H9 (cell line): Measurements from ENCODE around the gene LEKR1. TPM values are rescaled to one million over a fixed set of nuclear protein-coding genes. Genes with fewer than 3 reads are reported as not detected.

Experiments used
- DNase-seq: peaks from one replicate; pipeline ENCODE4 v3.0.0-alpha.2; 2017
- H2AFZ ChIP-seq: one replicate; pipeline ENCODE4 v1.6.1; 2013; ENCODE audit warnings: mild to moderate bottlenecking, low read length, control low read depth, moderate library complexity
- H2AK5ac ChIP-seq: 2 replicates; pipeline ENCODE4 v1.6.1; 2013; ENCODE audit warnings: low read length, control low read depth, mixed read lengths; ENCODE audit not compliant: insufficient read length
- H2BK120ac ChIP-seq: one replicate; pipeline ENCODE4 v1.6.1; 2013; ENCODE audit warnings: low read depth, mild to moderate bottlenecking, low read length, control low read depth, inconsistent platforms; ENCODE audit not compliant: poor library complexity, severe bottlenecking
- H2BK12ac ChIP-seq: 2 replicates; pipeline ENCODE4 v1.6.1; 2013; ENCODE audit warnings: low read length, control low read depth, mixed read lengths, low read depth; ENCODE audit not compliant: insufficient read length
- H2BK15ac ChIP-seq: 2 replicates; pipeline ENCODE4 v1.6.1; 2013; ENCODE audit warnings: low read depth, low read length, control low read depth
- H2BK20ac ChIP-seq: one replicate; pipeline ENCODE4 v1.6.1; 2013; ENCODE audit warnings: low read depth, mild to moderate bottlenecking, low read length, control low read depth, inconsistent platforms; ENCODE audit not compliant: poor library complexity, severe bottlenecking
- H2BK5ac ChIP-seq: 2 replicates; pipeline ENCODE4 v1.6.1; 2013; ENCODE audit warnings: low read length, control low read depth, mixed read lengths; ENCODE audit not compliant: insufficient read length
- H3K14ac ChIP-seq: 2 replicates; pipeline ENCODE4 v1.6.1; 2013; ENCODE audit warnings: low read length, control low read depth; ENCODE audit not compliant: insufficient read depth
- H3K18ac ChIP-seq: 2 replicates; pipeline ENCODE4 v1.6.1; 2013; ENCODE audit warnings: low read depth, mild to moderate bottlenecking, mixed read lengths, low read length, control low read depth; ENCODE audit not compliant: insufficient read length
- H3K23ac ChIP-seq: 2 replicates; pipeline ENCODE4 v1.6.1; 2013; ENCODE audit warnings: low read length, control low read depth, mixed read lengths, low read depth; ENCODE audit not compliant: insufficient read length
- H3K23me2 ChIP-seq: 2 replicates; pipeline ENCODE4 v1.6.1; 2013; ENCODE audit warnings: low read depth, mild to moderate bottlenecking, mixed read lengths, low read length, control low read depth; ENCODE audit not compliant: insufficient read length, poor library complexity, severe bottlenecking
- H3K27ac ChIP-seq: 2 replicates; pipeline ENCODE4 v1.5.1; 2013; ENCODE audit warnings: low read length, control low read depth, mixed read lengths, low read depth; ENCODE audit not compliant: insufficient read length
- H3K27me3 ChIP-seq: 2 replicates; pipeline ENCODE4 v1.6.1; 2013; ENCODE audit warnings: low read length, control low read depth, inconsistent platforms; ENCODE audit not compliant: insufficient read depth
- H3K4ac ChIP-seq: 2 replicates; pipeline ENCODE4 v1.6.1; 2013; ENCODE audit warnings: low read depth, mild to moderate bottlenecking, control low read depth, inconsistent platforms, low read length, moderate library complexity
- H3K4me1 ChIP-seq: 2 replicates; pipeline ENCODE4 v1.6.1; 2013; ENCODE audit warnings: low read length, control low read depth, inconsistent platforms; ENCODE audit not compliant: insufficient read depth
- H3K4me2 ChIP-seq: 2 replicates; pipeline ENCODE4 v1.6.1; 2013; ENCODE audit warnings: low read length, control low read depth, mixed read lengths; ENCODE audit not compliant: insufficient read length, insufficient read depth
- H3K56ac ChIP-seq: 2 replicates; pipeline ENCODE4 v1.6.1; 2013; ENCODE audit warnings: low read depth, mild to moderate bottlenecking, mixed read lengths, low read length, control low read depth; ENCODE audit not compliant: insufficient read length
- H3K79me1 ChIP-seq: 2 replicates; pipeline ENCODE4 v1.6.1; 2013; ENCODE audit warnings: low read depth, mild to moderate bottlenecking, moderate library complexity, low read length, control low read depth, inconsistent platforms; ENCODE audit not compliant: insufficient read depth, poor library complexity, severe bottlenecking
- H3K79me2 ChIP-seq: 2 replicates; pipeline ENCODE4 v1.6.1; 2013; ENCODE audit warnings: low read length, control low read depth, inconsistent platforms; ENCODE audit not compliant: insufficient read depth
- H3K9ac ChIP-seq: 2 replicates; pipeline ENCODE4 v1.6.1; 2013; ENCODE audit warnings: low read length, control low read depth, mixed read lengths; ENCODE audit not compliant: insufficient read length; ENCODE audit errors: extremely low read depth
- H3K9me3 ChIP-seq: one replicate; pipeline ENCODE4 v1.6.1; 2013; ENCODE audit warnings: low read depth, low read length, inconsistent platforms; ENCODE audit not compliant: control insufficient read depth
- H3T11ph ChIP-seq: one replicate; pipeline ENCODE4 v1.6.1; 2013; ENCODE audit warnings: mild to moderate bottlenecking, low read length, control low read depth, inconsistent platforms
- H4K20me1 ChIP-seq: one replicate; pipeline ENCODE4 v1.6.1; 2013; ENCODE audit not compliant: control insufficient read depth, insufficient read length, insufficient read depth
- H4K5ac ChIP-seq: 2 replicates; pipeline ENCODE4 v1.6.1; 2013; ENCODE audit warnings: low read depth, mild to moderate bottlenecking, mixed read lengths, low read length, control low read depth; ENCODE audit not compliant: insufficient read length
- H4K8ac ChIP-seq: replicated peaks from 2 replicates; pipeline ENCODE4 v1.6.1; 2013; ENCODE audit warnings: low read length, control low read depth, mixed read lengths, low read depth; ENCODE audit not compliant: insufficient read length
- H4K91ac ChIP-seq: 2 replicates; pipeline ENCODE4 v1.6.1; 2013; ENCODE audit warnings: low read depth, mild to moderate bottlenecking, moderate library complexity, mixed read lengths, low read length, control low read depth; ENCODE audit not compliant: insufficient read length
- H3K27ac Mint-ChIP-seq, 3 experiments: 2 replicates in 2 of 3; 3 replicates in 1 of 3; pipeline ENCODE4 v1.8.0; 2020 to 2021; ENCODE audit warnings: mixed read lengths in 3 of 3, mild to moderate bottlenecking in 1 of 3, moderate library complexity in 1 of 3
- H3K27me3 Mint-ChIP-seq: 2 replicates; pipeline ENCODE4 v1.8.0; 2021; ENCODE audit warnings: low read depth, mild to moderate bottlenecking, moderate library complexity, mixed read lengths
- H3K36me3 Mint-ChIP-seq, 3 experiments: 2 replicates in 2 of 3; 3 replicates in 1 of 3; pipeline ENCODE4 v1.8.0; 2020 to 2021; ENCODE audit warnings: low read depth in 3 of 3, mixed read lengths in 3 of 3; ENCODE audit not compliant: insufficient read depth in 1 of 3
- H3K4me1 Mint-ChIP-seq, 2 experiments: 2 replicates each; pipeline ENCODE4 v1.8.0; 2020; ENCODE audit warnings: mixed read lengths in 2 of 2
- H3K4me3 Mint-ChIP-seq, 2 experiments: 2 replicates in 1 of 2; 3 replicates in 1 of 2; pipeline ENCODE4 v1.8.0; 2020 to 2021; ENCODE audit warnings: mild to moderate bottlenecking in 2 of 2, mixed read lengths in 2 of 2, moderate library complexity in 1 of 2
- H3K9me3 Mint-ChIP-seq, 2 experiments: 2 replicates in 1 of 2; 3 replicates in 1 of 2; pipeline ENCODE4 v1.8.0; 2020; ENCODE audit warnings: mild to moderate bottlenecking in 2 of 2, mixed read lengths in 2 of 2, moderate library complexity in 1 of 2
- CTCF ChIP-seq: fragments of 200-600 bp; sonication (generic); conservative IDR thresholded peaks from 3 replicates; pipeline ENCODE4 v1.8.0; 2021; ENCODE audit warnings: antibody characterized with exemption, mild to moderate bottlenecking
- WGBS: extraction: QIAGEN DNeasy Blood & Tissue Kit; methylation state at CpG from one replicate; pipeline ENCODE4 v1.1.7; 2013; ENCODE audit warnings: missing lambda C conversion rate, low lambda C conversion rate, mixed read lengths; ENCODE audit not compliant: insufficient read length; ENCODE audit errors: extremely low coverage; 5-methylcytosine and 5-hydroxymethylcytosine counted together
- total RNA-seq: library from RNA; stranded (reverse); gene quantifications from 2 replicates; pipeline ENCODE4 v1.2.1, GENCODE V29; 2021

Gene LEKR1
- total RNA-seq, 1 experiment from 2014 or later = not detected

DNA sequence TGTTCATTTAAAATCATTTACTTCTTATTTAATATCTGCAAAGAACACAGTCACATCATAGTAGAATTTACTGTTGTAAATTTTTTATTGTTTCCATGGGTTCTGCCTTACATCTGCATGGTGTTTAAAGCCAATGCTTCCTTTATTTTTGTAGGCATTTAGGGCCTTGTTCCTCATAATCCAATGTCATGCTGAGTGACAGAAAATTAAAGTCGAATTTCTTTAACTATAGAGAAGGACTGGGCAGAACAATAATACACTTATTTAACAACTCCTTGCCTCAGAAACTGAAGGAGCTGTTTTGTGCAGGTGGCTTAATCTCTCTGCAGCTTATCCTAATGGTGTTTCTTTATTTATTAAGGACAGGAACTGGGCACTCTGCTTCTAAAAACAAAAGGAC, 149.6 kb downstream of the LEKR1 start:
- no peak overlapping the region for H3K4me2 ChIP-seq
- H2AFZ ChIP-seq = no peak overlapping the region
- peaks cover 0 to 2% of the 10 kb centered on the region in 2 experiments; a peak in 2 of 5 replicates for H3K9me3 Mint-ChIP-seq
- no peak overlapping the region for H3K4me3 Mint-ChIP-seq
- no peak overlapping the region for H4K91ac ChIP-seq
- H3K27me3 ChIP-seq = no peaks in the 10 kb centered on the region
- no peak overlapping the region for H2BK15ac ChIP-seq
- H3K4ac ChIP-seq = no peak overlapping the region
- TF ChIP-seq CTCF = no peak
- no peak for DNase-seq
- H3K18ac ChIP-seq = no peak overlapping the region
- H3K36me3 Mint-ChIP-seq = no peaks in the 10 kb centered on the region
- H3K14ac ChIP-seq = no peak overlapping the region
- no peak overlapping the region for H3K27ac Mint-ChIP-seq
- no peaks in the 10 kb centered on the region for H3K9me3 ChIP-seq
- no peak overlapping the region for H3K23ac ChIP-seq
- no peak overlapping the region for H3K56ac ChIP-seq
- no peaks in the 10 kb centered on the region for H3K4me1 ChIP-seq
- H2BK12ac ChIP-seq = no peak overlapping the region
- H3T11ph ChIP-seq = no peak overlapping the region
- H3K27me3 Mint-ChIP-seq = no peaks in the 10 kb centered on the region
- H3K23me2 ChIP-seq = no peaks in the 10 kb centered on the region
- H3K4me1 Mint-ChIP-seq = peaks cover 6% of the 10 kb centered on the region in 2 experiments
- H2AK5ac ChIP-seq = no peak overlapping the region
- H4K5ac ChIP-seq = no peak overlapping the region
- no CpG with 5 or more reads among the region's 1 CpG for WGBS
- no peak overlapping the region for H2BK5ac ChIP-seq
- no peak overlapping the region for H2BK120ac ChIP-seq
- H3K9ac ChIP-seq = no peak overlapping the region
- no peak overlapping the region for H2BK20ac ChIP-seq
- no peaks in the 10 kb centered on the region for H3K79me2 ChIP-seq
- H4K20me1 ChIP-seq = no peaks in the 10 kb centered on the region
- no peak overlapping the region for H4K8ac ChIP-seq
- H3K79me1 ChIP-seq = no peaks in the 10 kb centered on the region
- H3K27ac ChIP-seq = no peak overlapping the region
